GM18517 (cell line): ENCODE data around the gene ITPR3.

ENCODE experiments used
- ATAC-seq: cut with Tn5 transposase; IDR thresholded peaks from one replicate; pipeline ENCODE4 v1.9.1; 2021; ENCODE audit warnings: mild to moderate bottlenecking, moderate library complexity; ENCODE audit not compliant: unreplicated experiment

The ITPR3 gene

DNA sequence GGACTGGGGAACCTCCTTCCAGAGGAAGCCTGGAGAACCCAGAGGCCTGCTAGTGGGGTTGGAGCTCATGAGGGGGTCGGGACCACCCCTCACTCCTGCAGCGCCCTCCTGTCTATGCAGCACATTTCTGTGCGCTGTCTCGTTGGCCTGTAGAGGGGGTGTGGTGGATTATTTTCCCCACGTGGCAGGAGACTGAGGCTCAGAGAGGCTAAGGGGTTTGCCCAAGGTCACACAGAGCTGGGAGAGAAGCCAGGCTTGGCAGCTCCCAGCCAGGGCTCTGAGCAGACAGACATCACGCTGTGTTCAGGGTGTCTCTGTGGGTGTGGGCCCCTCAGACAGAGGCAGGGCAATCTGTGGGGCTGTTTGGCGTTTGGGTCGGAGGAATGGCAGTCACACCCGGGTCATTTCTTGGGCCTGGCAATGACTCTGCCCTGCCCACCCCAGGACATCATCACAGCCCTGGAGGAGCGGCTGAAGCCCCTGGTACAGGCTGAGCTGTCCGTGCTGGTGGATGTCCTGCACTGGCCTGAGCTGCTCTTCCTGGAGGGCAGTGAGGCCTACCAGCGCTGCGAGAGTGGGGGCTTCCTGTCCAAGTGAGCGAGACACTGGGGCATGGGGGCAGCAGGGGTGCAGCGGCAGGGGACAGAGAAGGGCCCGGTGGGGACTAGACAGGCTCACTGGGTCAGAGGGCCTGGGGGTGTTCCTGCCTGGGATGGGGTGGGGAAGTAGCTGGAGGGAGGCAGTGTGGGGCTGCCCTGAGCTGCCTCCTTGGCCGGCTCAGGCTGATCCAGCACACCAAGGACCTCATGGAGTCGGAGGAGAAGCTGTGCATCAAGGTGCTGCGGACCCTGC is 62.7 kb downstream of the ITPR3 start:
- no peak for ATAC-seq

DNA sequence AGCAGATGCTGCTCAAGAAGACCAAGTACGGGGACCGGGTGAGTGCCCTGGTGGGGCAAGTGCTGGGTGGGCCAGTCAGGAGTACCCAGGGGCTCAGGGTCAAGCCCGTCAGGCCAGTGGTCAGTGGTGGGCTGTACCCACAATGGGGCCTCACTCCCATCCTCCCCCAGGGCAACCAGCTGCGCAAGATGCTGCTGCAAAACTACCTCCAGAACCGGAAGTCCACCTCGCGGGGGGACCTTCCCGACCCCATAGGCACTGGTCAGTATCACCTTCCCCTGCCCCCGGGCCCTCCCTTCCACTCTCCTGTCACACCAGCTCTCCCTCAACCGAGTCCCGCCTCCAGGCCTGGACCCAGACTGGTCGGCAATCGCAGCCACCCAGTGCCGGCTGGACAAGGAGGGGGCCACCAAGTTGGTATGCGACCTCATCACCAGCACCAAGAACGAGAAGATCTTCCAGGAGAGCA is 63.3 kb downstream of the ITPR3 start:
- no peak for ATAC-seq

DNA sequence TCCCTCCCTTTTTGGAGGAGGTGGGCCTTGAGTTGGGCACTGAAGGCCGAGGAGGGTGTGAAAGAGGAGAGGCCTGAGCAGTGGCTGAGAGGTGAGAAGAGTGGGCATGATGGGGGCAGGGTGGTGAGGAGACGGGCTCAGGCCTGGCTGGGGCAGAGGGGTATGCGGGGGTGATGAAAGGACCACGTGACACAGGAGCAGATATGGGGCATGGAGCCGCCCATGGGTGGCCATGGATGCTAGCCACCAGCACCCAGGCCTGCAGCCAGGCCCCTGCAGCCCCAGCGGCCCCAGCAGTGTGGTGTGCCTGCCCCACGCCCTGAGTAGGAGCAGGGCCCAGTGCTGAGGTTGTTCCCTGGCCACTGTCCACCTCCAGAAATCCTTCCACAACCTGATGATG is 63.9 kb downstream of the ITPR3 start:
- no peak for ATAC-seq

- ATAC-seq, result no peak
Measured at GRCh38 chr6:33685411-33686224, 64.5 kb downstream of the ITPR3 start.

DNA sequence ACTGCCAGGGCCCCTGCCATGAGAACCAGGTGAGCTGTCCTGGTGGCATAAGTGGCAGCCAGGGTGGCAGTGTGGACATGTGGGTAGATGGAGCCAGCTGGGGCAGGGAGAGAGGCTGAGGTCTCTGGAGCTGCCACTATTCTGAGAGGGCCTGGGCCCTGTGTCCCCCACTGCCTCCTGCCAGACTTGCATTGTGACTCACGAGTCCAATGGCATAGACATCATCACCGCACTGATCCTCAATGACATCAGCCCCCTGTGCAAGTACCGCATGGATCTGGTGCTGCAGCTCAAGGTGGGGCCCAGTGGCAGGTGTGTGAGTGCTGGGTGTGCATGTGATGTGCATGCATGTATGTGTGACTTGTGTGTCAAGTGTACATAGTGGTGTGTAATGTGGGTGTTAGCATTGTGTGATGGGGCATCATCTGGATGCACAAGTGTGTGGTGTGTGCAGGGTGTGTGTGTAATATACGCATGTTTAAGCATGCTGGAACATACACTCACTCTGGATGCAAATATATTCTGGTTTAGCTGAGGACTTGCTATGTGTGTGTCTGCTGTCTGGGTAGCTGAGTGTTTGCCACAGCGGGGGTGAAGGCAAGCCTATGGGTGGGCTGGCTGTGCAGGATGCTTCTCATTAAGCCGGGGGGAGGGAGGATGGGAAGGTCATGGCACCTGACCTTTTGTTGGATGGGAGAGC is 65.3 kb downstream of the ITPR3 start:
- no peak for ATAC-seq

DNA sequence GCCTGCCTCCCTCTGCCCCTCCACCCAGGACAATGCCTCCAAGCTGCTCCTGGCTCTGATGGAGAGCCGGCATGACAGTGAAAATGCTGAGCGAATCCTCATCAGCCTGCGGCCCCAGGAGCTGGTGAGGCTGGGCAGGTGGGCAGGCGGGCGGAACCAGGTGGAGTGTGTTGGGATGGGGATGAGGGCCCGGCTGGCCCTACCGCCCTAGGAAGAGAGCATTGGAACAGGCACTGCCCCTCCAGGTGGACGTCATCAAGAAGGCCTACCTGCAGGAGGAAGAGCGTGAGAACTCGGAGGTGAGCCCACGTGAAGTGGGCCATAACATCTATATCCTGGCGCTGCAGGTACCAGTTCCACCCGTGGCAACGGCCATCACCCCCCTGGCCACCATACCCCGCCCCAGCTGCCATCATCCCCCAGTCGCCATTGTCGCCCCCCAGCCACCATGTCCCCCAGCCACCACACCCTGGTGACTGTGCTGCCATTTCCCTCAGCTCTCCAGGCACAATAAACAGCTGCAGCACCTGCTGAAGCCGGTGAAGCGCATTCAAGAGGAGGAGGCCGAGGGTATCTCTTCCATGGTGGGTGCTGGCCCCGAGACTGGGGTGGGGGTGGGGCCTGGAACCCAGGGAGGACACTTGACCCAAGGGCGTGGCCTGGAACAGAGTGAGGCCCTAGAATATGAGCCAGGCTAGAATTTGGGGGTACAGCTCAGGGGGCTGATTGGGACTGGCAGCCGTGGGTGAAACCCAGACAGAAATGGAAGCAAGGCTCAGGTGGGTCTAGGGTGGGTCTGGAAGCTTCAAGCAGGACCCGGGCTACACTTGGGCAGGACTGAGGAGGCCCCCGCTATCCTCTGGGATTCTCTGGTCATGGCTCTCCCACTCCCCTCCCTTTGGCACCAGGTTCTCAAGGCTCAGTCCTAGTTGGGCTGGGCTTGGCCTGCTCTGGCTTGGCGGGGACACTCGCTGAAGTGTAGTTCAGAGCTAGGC is 66.2 kb downstream of the ITPR3 start:
- ATAC-seq, result no peak

DNA sequence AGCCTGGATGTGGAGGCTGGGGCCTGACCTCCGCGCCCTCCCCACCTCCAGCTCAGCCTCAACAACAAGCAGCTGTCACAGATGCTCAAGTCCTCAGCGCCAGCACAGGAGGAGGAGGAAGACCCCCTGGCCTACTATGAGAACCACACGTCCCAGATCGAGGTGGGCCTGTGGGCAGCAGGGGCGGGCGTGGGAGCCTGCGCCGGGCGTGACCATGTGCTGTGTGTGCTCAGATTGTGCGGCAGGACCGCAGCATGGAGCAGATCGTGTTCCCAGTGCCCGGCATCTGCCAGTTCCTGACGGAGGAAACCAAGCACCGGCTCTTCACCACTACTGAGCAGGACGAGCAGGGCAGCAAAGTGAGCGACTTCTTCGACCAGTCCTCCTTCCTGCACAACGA is 66.9 kb downstream of the ITPR3 start:
- ATAC-seq, result no peak

DNA sequence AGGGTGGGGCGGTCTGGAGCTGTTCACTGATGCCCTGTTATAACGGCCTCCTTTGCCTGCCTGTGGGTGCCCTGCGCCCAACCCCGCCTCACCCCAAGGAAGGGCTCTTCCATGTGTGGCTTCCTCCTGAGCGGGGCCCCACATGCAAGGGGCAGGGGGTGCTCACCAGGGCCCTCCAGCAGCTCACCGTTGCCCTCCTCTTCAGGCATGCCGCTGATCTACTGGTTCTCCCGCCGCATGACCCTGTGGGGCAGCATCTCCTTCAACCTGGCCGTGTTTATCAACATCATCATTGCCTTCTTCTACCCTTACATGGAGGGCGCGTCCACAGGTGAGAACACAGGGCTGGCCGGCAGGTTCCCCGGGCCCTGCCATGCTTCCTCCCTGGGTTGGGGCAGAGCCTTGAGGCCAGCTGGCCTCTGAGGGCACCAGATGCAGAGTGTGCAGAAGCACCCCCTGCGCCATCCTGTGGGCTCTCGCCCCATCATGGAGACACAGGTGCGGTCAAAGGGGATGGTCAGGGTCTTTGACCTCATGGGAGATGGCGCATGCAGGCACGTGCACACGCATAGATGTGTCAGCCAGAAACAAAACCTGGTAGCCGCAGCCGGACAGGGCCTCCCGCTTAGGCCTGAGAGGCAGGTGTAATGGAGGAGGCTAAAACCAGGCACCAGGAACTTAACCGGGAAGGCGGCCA is 67.5 kb downstream of the ITPR3 start:
- no peak for ATAC-seq

GRCh38 chr6:33689148-33689494 is 68.0 kb downstream of the ITPR3 start:
- no peak for ATAC-seq

DNA sequence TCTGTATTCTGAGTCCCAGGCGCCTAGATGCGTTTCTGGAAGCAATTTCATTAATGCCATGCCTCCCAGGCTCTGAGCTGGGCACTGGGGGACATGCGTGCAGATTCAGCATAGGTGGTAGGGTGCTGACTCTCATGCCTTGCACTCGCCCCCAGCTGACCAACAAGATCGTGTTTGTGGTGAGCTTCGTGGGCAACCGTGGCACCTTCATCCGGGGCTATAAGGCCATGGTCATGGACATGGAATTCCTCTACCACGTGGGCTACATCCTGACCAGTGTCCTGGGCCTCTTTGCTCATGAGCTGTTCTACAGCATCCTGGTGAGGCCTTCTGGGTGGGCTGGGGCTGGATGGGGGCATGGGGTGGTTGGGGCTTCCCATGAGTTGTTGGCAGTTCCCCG is 68.8 kb downstream of the ITPR3 start:
- ATAC-seq, result no peak

- ATAC-seq, result no peak
Measured at GRCh38 chr6:33690766-33691165, 69.6 kb downstream of the ITPR3 start.

DNA sequence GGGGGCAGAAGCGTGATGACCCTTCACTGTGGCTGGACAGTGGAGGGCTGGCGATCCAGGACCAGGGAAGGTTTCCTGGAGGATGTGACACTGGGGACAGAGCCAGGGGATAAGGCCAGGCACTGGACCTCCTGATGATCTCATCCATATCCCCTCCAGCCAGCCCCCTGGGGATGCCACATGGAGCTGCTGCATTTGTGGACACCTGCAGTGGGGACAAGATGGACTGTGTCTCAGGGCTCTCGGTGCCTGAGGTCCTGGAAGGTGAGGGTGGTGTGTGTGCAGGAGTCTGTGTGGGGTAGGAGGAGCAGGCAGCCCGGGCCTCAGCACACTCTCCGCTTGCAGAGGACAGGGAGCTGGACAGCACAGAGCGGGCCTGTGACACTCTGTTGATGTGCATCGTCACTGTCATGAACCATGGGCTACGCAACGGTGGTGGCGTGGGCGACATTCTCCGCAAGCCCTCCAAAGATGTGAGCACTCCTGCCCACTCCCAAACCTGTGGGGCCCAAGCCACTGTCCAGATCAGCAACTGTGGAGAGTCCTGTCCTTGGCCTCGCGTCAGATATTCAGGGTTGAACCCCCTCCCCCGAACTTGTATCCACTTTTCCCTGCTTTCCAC is 70.4 kb downstream of the ITPR3 start:
- no peak for ATAC-seq

- ATAC-seq, result no peak
Measured at GRCh38 chr6:33692078-33692759, 71.1 kb downstream of the ITPR3 start.

DNA sequence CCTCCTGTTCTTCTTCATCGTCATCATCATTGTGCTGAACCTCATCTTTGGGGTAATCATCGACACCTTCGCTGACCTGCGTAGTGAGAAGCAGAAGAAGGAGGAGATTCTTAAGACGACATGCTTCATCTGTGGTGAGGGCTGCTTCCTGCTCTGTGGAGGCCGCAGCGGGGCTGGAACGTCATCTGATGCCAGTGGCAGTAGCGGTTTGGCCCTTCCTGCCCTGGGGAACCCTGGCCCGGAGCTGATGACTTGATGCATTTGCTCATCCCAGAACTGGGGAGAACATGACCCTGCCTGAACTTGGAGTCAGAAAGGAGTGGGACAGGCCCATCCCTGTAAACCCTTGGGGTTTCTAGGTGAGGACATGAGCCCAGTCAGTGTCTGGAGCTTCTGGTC is 71.6 kb downstream of the ITPR3 start:
- ATAC-seq, result no peak

DNA sequence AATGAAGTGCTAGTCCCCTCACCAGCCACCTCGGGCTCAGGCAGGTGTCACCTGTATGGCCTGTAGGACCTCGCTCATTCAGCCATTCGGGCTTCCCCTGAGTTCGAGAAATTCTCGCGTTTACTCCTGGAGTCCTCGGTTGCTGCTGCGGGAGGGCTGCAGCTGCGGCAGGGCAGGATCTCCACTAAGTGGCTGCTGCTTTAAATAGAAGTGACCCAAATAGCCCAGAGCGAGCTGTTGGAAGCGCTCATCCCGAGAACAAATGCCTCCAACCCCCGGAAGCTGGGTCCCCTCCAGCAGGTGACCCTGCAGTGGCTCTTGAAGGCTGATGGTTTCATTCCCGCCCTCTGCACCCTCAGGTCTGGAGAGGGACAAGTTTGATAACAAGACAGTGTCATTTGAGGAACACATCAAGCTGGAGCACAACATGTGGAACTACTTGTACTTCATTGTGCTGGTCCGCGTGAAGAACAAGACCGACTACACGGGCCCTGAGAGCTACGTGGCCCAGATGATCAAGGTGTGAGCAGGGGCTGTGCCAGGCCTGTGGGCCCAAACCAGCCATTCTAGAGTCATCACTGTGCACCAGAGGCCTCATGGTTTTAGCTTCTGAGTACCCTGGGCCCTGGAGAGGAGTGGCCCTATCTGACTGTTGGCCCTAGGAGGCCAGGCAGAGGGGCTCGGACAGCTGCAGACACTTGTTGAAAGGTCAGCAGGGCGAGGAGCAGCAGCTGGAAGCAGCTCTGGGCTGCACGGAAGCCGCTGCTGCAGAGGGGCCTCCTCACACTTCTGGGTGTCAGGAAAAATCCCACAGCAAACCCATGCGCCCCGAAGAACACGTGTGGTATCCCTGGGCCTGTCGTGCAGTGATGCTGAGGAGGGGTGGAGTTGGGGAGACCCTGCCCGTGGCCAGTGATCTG is 72.3 kb downstream of the ITPR3 start:
- no peak for ATAC-seq

DNA sequence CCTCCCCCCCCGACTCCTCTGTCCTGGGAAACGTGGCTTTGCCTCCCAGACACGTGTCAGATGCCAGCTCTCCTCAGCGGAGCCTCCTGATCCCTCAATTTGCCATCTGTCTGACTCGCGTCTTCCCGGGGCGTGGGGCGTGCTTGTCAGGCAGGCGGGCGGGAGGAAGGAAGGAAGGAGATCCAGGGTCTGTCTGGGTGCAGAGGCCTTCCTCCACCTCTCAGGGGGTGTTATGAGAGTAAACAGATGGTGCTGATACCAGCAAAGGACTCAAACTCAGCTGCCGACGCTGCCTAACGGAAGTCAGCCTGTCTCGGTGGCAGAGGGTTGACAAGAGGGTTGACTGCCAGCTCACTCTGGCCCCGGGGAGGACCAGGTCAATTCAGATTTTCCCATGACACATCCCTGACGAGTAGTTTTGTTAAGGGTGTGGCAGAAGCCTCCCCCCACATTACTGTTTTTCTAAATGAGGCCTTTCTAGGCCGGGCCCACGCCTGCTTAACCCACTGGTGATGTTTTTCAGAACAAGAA is 73.3 kb downstream of the ITPR3 start:
- ATAC-seq, result no peak

DNA sequence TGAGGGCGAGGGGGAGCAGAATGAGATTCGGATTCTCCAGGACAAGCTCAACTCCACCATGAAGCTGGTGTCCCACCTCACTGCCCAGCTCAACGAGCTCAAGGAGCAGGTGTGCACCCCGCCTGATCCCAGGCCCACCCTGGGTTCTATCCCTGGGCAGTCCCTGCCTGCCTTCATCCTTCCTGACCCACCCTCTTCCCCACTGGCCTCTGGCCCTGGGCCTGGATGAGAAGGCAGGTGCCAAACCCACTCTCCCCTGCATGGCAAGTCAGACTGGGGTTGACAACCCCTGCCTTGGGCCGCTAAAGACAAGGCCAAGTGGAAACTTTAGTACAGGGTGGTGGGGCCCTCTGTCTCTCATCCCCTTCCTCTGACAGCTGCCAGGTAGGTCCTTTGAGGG is 73.9 kb downstream of the ITPR3 start:
- ATAC-seq, result no peak
